Fibroblast of peridontal ligament (primary cell): ENCODE data around the gene APP.

Experiments used
- DNase-seq: peaks from one replicate; pipeline ENCODE4 v3.0.0-alpha.2; 2010; ENCODE audit errors: extremely low read depth

Gene APP

DNA sequence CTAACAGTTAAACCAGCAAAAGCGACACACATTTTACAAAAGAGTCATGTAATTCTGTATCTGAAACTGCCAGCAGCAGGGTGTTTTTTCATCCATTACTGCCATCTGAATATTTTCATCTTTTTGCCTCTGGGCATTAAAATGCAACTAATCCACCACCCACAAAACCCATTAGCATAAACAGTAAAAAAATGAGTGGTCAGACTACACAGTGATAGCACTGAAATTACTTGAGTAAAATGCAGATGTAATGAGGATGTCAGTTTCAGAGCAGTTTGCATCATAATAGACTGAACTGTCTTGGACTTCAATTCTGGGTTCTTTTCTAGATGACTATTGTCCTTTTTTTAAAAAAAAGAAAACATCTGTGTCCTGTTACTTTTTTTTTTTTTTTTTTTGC is 303.5 kb downstream of the APP start:
- no peak for DNase-seq

DNA sequence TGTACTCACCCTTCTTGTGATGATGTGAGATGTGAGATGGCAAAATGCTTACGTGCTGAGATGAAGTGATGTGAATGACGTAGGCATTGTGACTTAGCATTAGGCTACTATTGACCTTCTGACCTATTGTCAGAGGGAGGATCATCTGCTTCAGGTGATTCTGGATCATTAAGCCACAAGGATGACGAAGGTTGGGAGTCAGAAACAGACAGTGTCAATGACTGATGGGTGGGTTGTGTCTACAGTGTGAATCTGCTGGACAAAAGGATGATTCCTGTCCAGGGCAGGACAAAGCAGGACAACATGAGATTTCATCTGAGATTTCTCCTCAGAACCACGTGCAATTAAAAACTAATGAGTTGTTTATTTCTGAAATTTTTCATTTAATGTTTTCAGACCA is 306.8 kb downstream of the APP start:
- DNase-seq, result no peak

DNA sequence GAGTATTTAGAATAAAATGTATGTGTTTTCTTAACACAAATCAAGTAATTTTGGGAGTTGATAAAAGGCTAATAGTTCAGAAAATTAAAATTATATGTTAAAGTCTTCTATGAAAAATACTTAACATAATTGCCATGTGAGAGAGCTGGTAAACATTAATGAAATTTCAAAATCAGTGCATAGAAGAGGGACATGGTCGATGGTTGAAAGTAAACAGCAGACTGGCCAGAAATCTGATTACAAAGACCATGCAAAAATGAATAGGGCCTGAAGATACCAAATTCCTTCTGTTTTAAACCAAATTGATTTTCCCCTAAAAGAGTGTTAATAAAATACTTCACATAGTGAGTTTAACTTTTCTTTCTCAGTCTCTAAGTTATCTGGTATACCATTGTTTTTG is 307.5 kb downstream of the APP start:
- DNase-seq, result no peak

DNA sequence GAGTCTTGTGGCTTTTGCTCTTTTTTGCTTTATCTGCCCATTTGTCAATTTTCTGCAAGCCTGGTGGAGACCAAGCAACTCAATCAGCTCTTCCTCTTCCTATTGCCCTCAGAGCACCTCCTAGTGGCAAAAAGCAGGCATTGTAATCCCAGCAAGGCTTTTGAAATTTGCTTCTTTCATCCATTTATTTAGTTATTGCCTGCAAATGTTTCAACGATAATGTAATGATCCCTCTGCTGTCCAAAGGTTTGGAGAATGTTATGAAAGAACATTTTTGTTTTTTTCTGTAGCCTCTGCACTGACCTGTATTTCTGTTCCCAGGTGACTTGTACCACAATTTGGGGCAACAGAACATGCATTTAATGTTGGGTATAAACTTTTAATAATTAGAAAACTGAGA is 308.0 kb downstream of the APP start:
- peak; percentile 30 for DNase-seq

DNA sequence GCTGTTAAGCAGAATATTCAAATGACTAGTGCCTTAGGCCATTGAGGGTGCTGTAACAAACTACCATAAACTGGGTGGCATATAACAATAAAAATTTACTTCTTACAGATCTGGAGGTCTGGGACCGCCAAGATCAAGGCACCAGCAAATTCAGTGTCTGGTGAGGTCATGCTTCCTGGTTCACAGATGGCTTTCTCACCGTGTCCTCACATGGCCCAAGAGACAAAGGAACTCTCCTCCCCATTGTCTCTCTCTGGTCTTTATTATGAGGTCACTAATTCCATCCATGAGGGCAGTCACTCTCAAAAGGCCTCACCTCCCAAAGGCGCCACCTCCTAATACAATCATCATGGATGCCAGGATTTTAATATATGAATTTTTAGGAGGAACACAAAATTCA is 308.5 kb downstream of the APP start:
- DNase-seq, result no peak

DNA sequence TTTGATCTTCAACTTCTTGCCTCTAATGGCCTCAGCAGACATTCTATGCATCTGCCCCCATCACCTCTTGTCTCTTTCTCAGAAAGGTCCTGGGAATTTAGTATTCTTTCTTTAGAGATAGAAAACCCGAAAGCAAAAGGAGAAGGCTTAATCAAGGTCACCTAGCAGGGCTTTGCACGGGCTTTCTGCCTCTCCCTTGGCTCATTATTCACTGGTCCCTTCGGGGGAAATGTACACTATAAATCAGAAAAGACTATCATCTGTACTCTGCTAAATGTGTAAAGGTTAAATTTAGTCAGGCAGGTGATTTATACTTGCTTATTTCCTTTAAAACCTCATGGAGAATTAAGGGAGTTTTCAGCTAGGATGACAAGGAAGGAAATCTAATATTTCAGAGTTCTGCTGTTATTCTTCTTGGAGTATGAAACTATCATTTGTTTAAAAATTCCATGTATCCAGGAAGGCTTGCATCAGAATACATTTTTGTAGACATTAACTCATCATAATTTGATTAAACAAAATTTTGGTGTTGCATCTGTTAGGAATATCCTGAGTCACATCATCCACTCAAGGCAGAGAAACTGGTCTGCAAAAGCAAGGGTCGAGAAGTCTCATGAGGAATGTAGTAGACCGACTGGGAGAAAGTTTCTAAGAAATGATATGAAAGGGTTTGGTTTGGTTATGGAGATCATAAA is 311.2 kb downstream of the APP start:
- peak; percentile 82 for DNase-seq

GRCh38 chr21:25858325-25858724 is 312.2 kb downstream of the APP start:
- DNase-seq, result no peak

DNA sequence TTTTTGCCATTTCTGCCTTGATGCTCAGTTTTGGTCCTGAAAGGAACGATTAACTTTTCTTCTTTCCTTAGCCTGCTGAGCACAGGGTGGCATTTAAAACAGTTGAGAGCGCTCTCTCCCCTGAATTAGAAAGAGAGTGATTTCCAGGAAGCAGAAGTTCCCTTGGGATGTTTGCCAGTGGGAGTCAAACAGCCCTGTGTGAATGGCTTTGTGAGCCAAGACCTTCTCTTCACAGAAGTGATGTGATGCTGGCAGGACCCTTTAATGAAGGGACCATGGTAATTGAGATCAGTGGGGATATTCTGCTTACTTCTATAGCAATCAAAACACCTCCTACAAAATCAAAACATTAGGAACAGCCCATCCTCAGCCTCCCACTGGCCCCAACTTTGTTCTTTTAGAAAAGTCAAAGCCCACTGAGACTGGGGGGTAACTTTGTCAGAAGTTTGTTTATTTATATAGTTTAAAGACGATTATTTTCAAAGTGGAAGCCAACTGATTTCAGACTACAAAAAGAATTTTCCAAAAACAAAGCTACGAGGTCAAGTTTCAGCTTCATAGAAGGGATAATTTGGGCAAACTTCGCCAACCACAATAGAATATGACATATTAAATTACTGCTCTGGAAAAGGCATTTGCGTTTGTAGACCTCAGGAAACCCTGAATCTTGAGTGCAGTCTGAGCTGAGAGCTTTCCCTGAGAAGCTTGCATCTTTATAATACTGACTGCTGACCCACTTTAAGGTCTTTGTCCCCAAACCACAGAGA is 313.1 kb downstream of the APP start:
- DNase-seq, result peak; percentile 59

- DNase-seq, result no peak
Measured at GRCh38 chr21:25855576-25855975, 315.0 kb downstream of the APP start.

DNA sequence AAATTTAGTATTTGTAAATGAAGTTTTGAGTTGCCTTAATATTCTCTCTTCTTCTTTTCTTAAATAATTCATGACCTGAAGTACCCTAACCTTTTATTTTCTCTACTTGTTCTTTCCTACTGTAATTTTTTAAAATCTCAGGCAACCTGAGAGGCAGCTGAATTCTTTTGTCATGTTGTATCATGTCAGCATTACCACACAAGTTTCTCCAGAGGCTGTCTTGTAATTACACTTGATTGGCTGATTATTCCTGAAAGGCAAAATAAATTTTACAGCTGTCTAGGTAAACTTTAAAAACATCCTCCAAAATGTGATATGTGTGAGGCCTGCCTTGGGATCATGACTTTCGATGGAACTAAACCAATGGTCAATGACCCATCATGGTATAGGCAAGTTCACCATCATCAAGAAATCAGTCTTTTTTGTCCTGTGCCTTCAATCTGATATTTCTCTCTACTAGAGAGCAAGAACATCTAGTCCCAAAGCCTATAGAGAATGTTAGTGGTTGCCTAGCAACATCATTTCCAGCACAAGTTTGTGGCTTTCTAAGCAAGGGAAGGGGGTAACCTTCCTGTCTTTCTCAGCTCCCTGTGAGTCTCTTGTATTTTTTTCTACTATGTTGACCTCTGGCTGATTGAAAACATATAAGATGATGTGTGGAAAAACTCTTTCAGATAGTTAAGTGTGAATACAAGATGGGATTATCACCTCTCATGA is 320.3 kb downstream of the APP start:
- no peak for DNase-seq

GRCh38 chr21:25848309-25848708 is 322.3 kb downstream of the APP start:
- DNase-seq, result no peak

- no peak for DNase-seq
Measured at GRCh38 chr21:25845729-25846256, 324.8 kb downstream of the APP start.

DNA sequence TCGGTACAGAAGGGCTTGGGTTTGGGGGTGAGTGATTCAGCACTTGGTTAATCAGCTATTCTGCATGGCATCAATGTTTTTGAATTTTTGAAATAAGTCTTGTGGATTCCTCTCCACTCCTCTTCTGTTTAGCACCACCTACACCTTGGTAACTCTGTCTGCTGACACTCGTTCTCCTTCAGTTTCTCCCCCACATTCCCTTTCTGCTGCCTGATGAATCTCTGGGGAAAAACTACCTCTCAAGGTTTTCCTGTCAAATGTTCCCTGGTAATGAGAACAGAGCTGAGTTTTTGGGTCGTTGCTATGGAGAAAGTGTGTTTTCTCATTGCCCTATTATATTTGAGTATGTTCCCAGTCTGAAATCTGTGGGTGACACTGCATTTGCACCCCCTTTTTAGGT is 327.6 kb downstream of the APP start:
- no peak for DNase-seq

DNA sequence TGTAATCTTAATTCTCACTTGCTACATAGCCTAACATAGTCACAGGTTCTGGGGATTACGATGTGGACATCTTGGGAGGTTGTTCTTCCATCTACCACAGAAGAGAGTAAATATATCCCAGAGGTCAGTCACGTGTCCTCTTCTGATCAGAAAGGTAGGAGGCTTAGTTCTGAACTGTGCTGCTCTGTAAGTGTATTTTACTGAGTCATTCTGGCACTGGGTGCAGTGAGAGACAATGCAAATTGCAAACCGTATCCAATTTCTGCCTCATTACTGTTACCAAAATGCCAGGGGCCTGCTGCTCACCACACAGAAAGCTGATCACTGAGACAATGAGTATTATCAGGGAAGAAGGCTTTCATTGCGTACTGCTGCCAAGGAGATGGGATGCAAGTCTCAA is 331.8 kb downstream of the APP start:
- DNase-seq, result peak; percentile 31

DNA sequence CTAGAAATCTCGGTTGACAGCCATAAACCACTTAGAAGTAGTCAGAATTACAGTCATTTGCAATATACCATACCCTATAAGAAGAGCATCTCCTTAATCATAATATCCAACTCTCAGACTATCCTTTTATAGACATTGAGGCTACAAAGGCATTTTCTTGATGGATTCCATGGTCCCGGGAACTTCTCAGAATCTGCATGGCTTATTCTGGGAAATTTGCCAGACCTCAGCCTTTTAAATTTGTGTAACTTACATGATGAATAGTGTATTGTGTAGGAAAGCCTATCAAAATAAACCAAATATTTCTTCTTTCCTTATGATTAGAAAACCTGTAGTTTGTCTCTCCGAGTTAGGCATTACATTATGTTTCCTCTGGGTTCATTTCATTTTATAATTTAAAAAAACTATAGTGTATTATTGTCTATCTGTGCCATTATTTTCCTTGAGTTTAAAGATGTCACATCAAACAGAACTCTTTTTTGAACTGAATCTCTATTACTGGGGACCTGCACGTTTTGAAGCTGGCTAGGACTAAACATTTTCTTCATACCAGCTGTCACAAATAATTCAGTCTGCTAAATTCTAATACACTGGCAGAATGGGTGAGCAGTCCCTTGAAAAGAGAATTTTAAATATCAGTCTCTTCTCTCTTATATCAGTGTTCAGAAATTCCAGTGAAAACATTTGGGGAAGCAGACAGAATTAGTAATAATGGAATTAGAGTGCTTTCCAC is 332.9 kb downstream of the APP start:
- peak; percentile 64 for DNase-seq

GRCh38 chr21:25836396-25836795 is 334.2 kb downstream of the APP start:
- peak; percentile 9 for DNase-seq

- DNase-seq, result no peak
Measured at GRCh38 chr21:25834381-25834780, 336.2 kb downstream of the APP start.

GRCh38 chr21:25831300-25831960 is 339.1 kb downstream of the APP start:
- no peak for DNase-seq
